ENCODE measurements around the gene KMT2B. TPM values are rescaled to one million over a fixed set of nuclear protein-coding genes. Genes with fewer than 3 reads are reported as not detected.

KMT2B gene
- total RNA-seq, 4 donors from 2014 or later = 33.1 to 74.7 (median 42.0) TPM

GRCh38 chr19:35714601-35715354 lies 3.0 kb upstream of the KMT2B start:
- no peak for DNase-seq (ENCODE audit: low spot score in 2 of 2)
- TF ChIP-seq CTCF (IDR thresholded peaks at IDR 0.05) (no peak), POLR2A (IDR thresholded peaks at IDR 0.05) (no peak)
- H3K4me3 ChIP-seq (ENCODE audit: low read depth, poor library complexity, severe bottlenecking) = no peak overlapping the region
- 70 to 78% methylated on average over 10 to 14 of the region's 14 CpGs for WGBS, 2 donors
- intact Hi-C loops (cut with DNase I; ENCODE audit: low total_unique reads) = no loop called here

- no peak for DNase-seq (ENCODE audit: low spot score in 2 of 2)
- TF ChIP-seq CTCF (IDR thresholded peaks at IDR 0.05) = no peak
- TF ChIP-seq POLR2A (IDR thresholded peaks at IDR 0.05) = no peak
- no peak overlapping the region for H3K4me3 ChIP-seq (ENCODE audit: low read depth, poor library complexity, severe bottlenecking)
- WGBS, 2 donors = 58 to 87% methylated on average over 2 to 7 of the region's 7 CpGs
- intact Hi-C loops (cut with DNase I; ENCODE audit: low total_unique reads) = no loop called here
These were observed 2.4 kb upstream of the KMT2B start for GRCh38 chr19:35715355-35715809.

GRCh38 chr19:35715981-35716800 lies 1.6 kb upstream of the KMT2B start:
- TF ChIP-seq CTCF (IDR thresholded peaks at IDR 0.05) (no peak), POLR2A (IDR thresholded peaks at IDR 0.05) (no peak)
- 2 to 3% methylated on average over 52 of the region's 52 CpGs for WGBS, 2 donors
- peak in 1 of 2 donors; percentile 92 for DNase-seq (ENCODE audit: low spot score in 2 of 2)
- intact Hi-C loops (cut with DNase I; ENCODE audit: low total_unique reads) = no loop called here
- H3K4me3 ChIP-seq (ENCODE audit: low read depth, poor library complexity, severe bottlenecking) = peak overlapping the region; percentile 63

GRCh38 chr19:35716801-35717664 lies 770 bp upstream of the KMT2B start:
- peak; percentile 92 to 99 for DNase-seq (ENCODE audit: low spot score in 2 of 2)
- H3K4me3 ChIP-seq (ENCODE audit: low read depth, poor library complexity, severe bottlenecking) = peak overlapping the region; percentile 63
- intact Hi-C loops (cut with DNase I; ENCODE audit: low total_unique reads) = no loop called here
- peak in 1 of 3 donors; percentile 84 for TF ChIP-seq CTCF (IDR thresholded peaks at IDR 0.05)
- no peak for TF ChIP-seq POLR2A (IDR thresholded peaks at IDR 0.05)
- WGBS, 2 donors = 0 to 1% methylated on average over 35 to 52 of the region's 77 CpGs

- TF ChIP-seq POLR2A (IDR thresholded peaks at IDR 0.05) (no peak), CTCF (IDR thresholded peaks at IDR 0.05) (no peak)
- 2% methylated on average over 31 to 37 of the region's 42 CpGs for WGBS, 2 donors
- intact Hi-C loops (cut with DNase I; ENCODE audit: low total_unique reads) = no loop called here
- peak overlapping the region; percentile 67 for H3K4me3 ChIP-seq (ENCODE audit: low read depth, poor library complexity, severe bottlenecking)
- no peak for DNase-seq (ENCODE audit: low spot score in 2 of 2)
These were observed 690 bp downstream of the KMT2B start for GRCh38 chr19:35718345-35719041.

All from lower leg skin (tissue), 4 donors.